HG02943 (cell line): ENCODE measurements around the gene ZNF737.
"Not testable (repeated sequence)": the region's sequence is repeated elsewhere in the genome, so short reads cannot be mapped to it uniquely, and the experiment has no call there.

Experiments used
- ATAC-seq: cut with Tn5 transposase; IDR thresholded peaks from one replicate; pipeline ENCODE4 v1.9.1; 2021; ENCODE audit warnings: mild to moderate bottlenecking, low read depth, moderate library complexity; ENCODE audit not compliant: unreplicated experiment

ZNF737 gene

GRCh38 chr19:20565321-20566018, at the start of gene ZNF737:
Gene ZNF737 (minus strand): TSS chr19:20565781. CDS start chr19:20565640, 141 bp downstream.
- ATAC-seq = peak; percentile 95

- ATAC-seq = not testable (repeated sequence)
Measured at GRCh38 chr19:20614971-20615370, 49.4 kb upstream of the ZNF737 start.

GRCh38 chr19:20612711-20613316, 47.2 kb upstream of the ZNF737 start:
- no peak for ATAC-seq

- no peak for ATAC-seq
Measured at GRCh38 chr19:20611866-20612265, 46.3 kb upstream of the ZNF737 start.

- no peak for ATAC-seq
Measured at GRCh38 chr19:20607943-20608342, 42.4 kb upstream of the ZNF737 start.

- ATAC-seq = no peak
Measured at GRCh38 chr19:20558571-20558970, 7.0 kb downstream of the ZNF737 start.

GRCh38 chr19:20558011-20558410, 7.6 kb downstream of the ZNF737 start:
- no peak for ATAC-seq

GRCh38 chr19:20544667-20545333, 20.8 kb downstream of the ZNF737 start:
- ATAC-seq = not testable (repeated sequence)

- ATAC-seq = not testable (repeated sequence)
Measured at GRCh38 chr19:20530303-20530702, 35.3 kb downstream of the ZNF737 start.

- no peak for ATAC-seq
Measured at GRCh38 chr19:20513189-20513904, 52.2 kb downstream of the ZNF737 start.

GRCh38 chr19:20503476-20503875, 62.1 kb downstream of the ZNF737 start:
- ATAC-seq = no peak
